ENCODE measurements around the gene CER1. TPM values are rescaled to one million over a fixed set of nuclear protein-coding genes. Genes with fewer than 3 reads are reported as not detected.
"Not testable (repeated sequence)": the region's sequence is repeated elsewhere in the genome, so short reads cannot be mapped to it uniquely, and the experiment has no call there.

The CER1 gene
- total RNA-seq, 1 donor from 2014 or later, result 3.9 TPM

DNA sequence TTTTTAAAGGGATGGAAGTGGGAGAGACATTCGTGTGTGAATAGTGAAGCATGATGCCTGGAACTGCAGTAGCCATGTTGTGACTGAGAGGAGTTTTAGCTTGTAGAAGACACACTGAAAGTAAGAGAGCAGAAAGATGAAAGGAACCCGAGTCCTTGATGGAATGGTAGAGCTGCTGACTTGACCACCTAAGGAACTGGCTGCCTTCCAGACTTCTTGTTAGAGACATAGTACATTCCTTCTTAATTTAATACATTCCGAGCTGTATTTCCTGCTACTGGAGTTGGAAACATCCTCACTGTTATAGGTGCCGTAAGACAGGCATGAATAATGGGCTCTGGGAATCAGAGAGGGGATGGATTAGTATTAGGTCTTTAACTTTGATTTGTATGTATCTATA, 7.4 kb downstream of the CER1 start:
- no peak for DNase-seq (ENCODE audit: low spot score)

DNA sequence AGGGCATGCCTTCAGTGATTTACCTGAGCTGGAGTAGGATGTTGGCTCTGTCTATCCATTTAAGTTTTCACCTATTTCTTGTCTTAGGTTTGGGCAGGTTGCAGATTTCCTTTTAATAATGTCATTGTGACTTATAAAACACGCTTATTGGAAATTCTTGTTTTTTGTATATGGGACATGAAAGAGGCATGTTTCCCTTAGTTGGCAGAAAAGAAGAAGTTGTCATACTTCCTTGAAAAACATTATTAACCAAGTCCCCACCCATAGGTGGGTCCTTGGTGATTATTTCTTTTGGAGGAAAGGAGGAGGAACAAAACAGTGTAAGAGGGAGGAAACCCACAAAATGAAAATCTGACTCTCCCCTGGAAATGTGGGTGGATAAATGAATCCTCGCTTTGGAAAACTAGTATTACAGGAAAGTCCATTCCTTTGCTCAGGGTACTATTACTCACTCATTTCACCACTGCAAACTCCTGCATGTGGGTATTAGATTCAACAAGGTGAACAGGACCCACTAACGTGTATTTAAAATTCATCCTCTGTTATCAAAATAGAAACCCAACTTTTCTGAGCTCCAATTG, 9.3 kb downstream of the CER1 start:
- no peak for DNase-seq (ENCODE audit: low spot score)

DNA sequence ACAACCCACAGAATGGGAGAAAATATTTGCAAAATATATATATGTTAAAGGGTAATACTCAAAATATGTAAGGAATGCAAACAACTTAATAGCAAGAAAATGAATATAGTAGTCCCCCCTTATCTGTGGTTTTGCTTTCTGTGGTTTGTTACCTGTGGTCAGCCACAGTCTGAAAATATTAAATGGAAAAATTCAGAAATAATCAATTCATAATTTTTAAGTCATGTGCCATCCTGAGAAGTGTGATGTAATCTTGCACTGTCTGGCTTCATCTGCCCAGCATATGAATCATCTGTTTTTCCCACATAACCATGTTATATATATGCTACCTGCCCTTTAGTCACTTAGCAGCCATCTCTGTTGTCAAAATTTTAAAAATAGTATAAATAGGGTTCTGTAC, 11.7 kb downstream of the CER1 start:
- DNase-seq (ENCODE audit: low spot score), result no peak

DNA sequence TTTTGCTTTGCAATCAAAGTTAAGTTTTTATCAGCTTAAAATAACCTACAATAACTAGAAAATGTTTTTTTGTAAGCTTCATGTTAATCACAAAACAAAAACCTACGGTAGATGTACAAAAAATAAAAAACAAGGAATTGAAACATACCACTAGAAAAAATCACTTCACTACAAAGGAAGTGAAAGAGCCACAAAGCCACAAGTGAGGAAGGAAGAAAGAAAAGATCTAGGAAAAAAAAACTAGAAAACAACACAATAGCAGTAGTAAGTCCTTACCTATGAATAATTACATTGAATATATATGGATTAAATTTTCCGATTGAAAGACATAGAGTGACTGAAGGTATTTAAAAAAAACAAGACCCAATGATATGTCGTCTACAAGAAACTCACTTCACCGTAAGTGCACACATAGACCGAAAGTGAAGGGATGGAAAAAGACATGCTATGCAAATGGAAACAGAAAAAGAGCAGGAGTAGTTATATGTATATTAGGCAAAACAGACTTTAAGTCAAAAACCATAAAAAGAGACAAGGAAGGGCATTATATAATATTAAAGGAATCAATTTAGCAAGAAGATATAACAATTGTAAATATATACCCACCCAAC, 15.9 kb downstream of the CER1 start:
- DNase-seq (ENCODE audit: low spot score), result no peak

DNA sequence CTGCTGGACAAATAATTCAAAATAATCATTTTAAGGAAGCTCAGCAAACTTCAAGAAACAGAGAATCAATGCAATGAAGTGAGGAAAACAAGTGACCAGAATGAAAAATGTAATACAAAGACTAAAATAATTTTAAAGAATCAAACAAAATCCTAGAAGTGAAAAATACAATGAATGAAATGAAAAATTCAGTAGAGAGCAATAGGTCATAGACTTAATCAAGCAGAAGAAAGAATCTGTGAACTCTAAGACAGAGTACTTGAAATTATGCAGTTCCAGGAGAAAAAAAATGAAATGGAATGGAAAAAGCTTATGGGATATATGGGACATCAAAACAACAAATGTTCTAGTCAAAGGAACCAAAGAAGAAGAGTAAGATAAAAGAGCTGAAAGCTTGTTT, 17.5 kb downstream of the CER1 start:
- no peak for DNase-seq (ENCODE audit: low spot score)

DNA sequence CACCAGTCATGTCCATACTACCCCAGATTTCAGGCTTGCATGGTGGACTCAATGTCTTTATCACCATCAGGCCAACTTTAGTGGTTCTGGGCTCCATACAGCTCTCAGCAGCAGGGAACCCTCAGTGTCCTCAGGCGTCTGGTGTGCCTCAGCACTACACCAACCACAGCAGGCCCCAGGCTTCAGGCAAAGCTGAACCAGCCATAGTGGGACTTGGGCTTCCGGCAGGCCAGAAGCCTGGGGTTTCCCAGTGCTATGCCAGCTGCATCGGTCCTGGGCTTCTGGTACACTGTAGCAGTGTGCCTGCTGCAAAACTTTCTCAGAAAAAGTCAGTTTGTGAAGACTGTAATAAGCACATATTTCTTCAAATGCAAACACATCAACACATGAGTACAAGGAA, 18.3 kb downstream of the CER1 start:
- no peak for DNase-seq (ENCODE audit: low spot score)

DNA sequence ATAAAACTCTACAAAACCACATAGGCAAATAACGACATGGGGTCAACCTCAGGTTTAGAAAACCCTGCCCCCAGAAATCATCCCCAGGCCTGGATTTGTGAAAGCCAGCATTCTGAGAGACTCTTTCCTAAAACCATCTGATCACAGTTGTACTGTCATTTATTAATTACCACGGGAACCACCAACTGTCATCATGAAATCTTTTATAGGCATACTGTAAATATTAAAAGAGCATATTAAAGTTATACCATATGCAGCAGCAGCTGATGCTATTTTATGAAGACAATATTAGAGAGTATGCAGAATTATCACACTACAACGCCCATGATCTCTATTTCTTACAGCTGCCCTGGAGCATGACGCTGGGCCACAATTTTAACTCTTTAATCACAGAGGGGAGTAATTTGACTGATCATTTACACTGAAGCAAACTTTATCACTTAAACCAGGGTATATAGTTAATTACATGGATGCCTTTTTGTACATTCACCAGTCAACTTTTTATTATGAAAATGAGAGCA, 20.3 kb downstream of the CER1 start:
- no peak for DNase-seq (ENCODE audit: low spot score)

DNA sequence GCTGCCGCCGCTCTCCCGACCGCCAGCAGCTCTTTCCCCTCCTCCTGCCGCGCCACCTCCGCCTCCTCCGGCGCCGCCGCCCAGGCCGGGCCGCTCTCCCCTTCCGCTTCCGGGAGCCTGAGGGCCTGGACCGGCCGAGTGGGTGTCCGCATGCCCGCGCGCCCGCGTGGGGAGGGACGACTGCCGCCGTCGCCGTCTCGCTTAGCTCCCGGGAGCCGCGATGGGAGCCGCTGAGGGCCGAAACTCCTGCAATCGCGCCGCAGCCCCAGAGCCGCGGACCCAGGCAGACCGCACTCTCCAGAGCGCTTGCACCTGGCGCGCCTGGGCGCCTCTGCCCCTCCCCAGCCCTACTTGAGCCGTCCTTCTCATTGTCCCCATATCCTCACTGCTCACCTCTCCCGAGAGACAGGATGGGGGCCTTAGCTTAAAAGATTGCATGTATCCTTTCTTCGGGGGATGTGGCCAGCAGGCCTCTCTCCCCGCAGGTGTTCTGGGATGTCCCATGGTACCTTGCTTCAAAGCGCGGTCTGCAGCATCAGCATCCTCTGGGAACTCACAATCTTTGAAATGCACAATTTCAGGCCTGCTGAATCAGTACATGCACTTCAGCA, 29.2 kb downstream of the CER1 start, which contains the start of gene ZDHHC21:
Gene ZDHHC21 (minus strand): TSS at position 182 of the 611 bp plus-strand sequence. CDS start 19,092 bp downstream, outside the sequence.
- peak; percentile 73 for DNase-seq (ENCODE audit: low spot score)

DNA sequence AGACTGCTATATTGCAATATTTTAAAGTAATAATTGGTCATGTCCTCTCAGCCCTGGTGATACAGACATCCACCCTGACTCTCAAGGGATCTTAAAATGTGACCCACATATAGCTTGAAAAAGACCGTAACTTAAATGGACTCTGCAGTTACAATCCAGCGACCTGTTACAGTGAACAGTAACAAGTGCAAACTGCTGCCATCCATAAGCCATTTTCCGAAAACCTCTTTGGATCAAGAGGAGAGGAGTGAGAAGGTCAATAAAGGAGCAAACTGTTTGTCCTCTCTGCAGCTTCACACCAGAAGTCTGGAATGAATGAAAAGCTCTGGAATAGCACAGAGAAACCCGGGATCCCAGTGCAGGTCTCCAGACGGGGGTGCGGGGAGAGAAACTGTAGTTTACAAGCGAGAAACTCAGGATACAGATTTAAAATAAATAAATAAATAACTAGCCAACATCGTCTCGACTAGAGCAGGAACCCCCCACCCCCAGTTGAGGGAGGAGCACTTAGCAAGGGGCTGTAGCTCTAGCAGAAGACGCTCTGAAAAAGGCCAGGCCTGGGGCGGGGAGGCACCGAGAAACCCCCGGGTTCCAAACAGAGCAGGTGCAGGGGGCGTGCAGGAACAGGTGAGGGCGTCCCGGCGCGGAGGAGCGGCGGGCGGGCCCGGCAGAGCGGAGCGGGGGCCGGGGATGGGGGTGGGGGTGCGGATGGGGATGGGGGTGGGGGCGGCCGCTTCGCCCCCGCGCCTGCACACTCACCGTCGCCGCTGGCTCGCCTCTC, 29.9 kb downstream of the CER1 start:
- peak; percentile 20 for DNase-seq (ENCODE audit: low spot score)

DNA sequence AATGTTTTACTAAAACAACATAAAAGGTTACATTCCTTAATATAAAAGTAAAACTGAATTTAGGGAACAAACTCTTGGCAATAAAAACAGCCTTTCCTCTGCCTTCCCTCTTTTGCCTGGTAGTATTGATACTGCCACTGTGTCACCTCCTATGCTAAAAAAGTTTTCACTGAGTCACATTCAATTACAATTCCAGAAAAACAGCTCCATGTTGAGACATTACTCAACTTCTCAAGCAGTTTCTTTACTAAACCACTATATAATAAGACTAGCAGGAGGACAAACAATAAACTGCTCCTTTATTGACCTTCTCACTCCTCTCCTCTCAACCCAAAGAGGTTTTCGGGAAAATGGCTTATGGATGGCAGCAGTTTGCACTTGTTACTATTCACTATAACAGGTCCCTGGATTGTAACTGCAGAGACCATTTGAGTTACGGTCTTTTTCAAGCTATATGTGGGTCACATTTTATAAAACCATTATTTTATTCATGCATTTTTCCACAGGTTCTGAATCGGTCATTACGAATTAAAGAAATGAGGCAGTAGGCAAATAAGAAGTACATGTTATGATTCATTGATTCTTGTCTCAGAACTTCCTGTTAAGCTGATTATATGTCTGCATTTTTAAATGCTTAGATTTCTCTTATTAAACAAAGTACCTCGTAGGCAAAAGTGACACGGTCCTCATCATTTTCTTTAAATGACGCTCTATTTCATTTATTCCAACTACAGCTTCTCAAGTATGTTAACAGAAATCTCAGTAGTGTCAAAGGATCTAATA, 31.4 kb downstream of the CER1 start:
- DNase-seq (ENCODE audit: low spot score), result no peak

DNA sequence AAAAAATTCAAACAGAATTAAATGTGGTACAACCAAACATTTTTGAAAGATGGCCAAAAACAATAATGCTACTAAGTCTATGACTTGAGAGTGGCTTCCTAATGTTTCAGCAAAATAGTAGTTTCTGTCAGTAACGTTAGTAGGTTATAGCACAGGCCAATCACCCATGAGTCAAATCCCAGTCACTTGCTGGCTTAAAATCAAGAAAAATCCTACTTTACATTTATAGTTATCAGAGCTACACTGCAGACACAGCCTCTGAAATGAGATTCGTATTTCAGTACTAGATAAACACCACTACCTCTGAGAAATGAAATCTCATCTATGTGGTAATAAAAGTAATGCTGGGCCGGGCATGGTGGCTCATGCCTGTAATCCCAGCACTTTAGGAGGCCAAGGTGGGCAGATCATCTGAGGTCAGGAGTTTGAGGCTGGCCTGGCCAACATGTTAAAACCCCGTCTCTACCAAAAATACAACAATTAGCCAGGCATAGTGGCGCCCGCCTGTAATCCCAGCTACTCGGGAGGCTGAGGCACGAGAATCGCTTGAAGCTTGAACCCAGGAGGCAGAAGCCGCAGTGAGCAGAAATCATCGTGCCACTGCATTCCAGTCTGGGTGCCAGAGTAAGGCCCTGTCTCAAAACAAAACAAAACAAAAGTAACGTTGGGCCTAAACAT, 35.4 kb downstream of the CER1 start:
- DNase-seq (ENCODE audit: low spot score), result no peak

DNA sequence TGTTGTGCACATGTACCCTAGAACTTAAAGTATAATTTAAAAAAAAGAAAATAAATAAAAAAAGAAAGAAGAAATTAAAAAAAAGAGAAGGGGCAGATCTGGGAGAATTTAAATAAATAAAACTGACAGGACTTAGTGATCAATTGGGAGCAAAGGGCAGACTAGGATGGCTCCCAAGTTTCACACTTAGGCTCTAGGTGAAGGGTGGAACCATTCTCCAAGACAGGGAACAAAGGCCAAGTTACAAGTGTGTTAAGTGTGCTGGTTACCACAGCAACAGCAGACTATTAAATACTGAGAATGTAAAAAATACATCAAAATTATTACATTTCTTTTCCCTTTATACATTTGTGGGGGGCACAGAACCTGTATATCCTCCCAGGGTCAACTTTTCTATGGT, 36.4 kb downstream of the CER1 start:
- DNase-seq (ENCODE audit: low spot score), result no peak

DNA sequence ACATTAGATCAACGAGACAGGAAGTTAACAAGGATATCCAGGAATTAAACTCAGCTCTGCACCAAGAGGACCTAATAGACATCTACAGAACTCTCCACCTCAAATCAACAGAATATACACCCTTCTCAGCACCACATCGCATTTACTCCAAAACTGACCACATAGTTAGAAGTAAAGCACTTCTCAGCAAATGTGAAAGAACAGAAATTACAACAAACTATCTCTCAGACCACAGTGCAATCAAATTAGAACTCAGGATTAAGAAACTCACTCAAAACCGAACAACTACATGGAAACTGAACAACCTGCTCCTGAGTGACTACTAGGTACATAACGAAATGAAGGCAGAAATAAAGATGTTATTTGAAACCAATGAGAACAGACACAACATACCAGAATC, 39.9 kb downstream of the CER1 start:
- not testable (repeated sequence) for DNase-seq (ENCODE audit: low spot score)

DNA sequence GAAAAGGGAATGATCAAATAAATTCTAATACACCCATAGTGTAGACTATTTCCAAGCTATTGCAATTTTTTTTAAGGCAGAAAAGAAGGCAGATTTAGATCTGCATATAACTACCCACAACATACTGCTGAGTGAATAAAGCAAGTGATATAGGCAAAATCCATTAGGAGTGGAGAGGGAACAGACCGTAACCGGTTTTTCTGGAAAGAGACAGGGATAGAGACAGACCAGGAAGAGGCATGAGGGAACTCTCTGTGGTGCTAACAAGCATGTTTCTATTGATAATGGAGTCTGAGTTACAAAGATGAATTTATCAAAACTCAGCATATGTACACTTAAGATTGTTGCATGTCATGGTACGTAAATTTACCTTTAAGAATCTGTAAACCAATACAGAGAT, 43.8 kb downstream of the CER1 start:
- DNase-seq (ENCODE audit: low spot score), result no peak

DNA sequence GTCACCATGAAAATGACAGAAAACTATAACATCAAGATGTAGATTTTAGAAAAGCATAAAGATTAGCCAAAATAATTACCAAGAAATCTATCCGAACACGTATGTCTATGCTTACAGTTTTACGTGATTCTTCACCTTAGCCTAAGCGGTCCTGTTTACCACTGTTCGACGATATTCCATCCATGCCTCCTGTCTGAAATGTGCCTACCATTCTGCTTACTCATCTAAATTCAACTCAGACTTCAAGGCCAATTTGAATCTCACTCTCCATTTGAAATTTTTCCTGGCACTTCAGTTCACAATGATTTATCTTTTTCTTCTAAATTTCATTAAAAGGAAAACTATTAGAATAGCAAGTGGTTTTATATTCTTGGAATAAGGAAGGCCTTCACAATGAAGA, 44.7 kb downstream of the CER1 start:
- no peak for DNase-seq (ENCODE audit: low spot score)

DNA sequence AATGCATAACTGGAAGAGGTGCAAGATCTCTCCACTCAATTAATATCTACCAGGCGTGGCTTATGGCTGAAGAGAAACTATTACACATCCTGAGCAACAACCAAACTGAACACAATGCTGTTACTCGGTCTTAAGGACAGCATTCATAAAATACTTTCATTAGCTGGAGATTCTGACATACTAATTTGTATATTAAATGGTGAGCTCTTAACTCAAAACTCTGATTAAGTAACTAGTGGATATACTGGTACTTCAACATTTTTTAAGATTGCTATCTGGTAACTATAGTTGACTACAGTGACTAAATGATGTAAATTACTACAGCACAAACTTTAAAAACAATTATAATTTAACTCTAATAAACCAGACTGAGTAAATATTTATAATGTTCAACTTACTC, 45.1 kb downstream of the CER1 start:
- no peak for DNase-seq (ENCODE audit: low spot score)

DNA sequence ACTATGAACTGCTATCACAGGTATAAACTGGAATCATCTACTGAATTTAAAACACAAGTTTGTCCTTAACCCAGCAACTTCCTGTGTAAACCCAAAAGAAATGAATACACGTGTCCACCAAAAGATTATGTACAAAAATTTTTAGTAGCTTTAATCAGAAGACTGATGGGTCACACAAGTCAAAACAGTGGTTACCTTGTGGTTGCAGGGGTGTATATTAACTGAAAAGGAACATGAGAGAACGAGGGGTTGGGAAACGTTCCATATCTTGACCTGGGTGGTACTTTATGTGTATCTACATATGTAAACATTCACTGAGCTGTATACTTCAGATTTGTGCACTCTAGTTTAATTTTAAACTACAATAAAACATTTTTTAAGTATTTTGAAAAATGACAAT, 47.9 kb downstream of the CER1 start:
- no peak for DNase-seq (ENCODE audit: low spot score)

DNA sequence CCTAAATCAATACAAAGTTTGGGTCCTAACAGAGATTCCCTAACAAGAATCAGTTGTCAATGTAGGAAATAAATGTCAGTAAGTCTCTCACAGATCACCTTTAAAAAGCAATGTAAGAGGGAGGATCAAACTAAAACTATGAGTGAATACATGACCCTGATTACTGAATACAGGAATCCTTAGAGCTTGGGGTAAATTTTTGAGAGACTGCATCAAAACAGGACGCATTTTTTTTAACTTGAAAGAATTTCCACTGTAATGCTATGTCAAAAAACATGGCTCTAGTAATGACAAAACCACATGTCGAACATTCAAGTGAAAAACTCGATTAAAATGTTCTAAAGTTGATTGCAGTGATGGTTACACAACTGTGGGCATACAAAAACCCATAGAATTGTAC, 51.2 kb downstream of the CER1 start:
- DNase-seq (ENCODE audit: low spot score), result no peak

DNA sequence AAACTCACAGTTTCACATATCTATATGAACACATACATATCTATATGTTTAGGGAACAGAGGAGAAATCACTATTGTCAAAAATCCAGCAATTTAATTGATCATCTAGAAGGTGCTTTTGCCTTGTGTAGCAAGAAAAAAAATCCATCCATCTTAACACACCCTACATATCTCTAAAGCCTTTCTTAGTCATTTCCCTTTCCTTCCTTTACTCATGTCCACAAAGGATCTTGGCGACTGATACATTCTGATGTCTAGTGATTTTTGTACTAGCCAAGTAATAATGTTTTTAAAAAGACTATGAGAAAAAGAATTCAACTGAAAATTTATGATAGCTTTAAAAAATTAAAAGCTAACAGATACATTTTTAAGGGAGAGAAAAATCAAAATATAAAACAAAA, 51.8 kb downstream of the CER1 start:
- DNase-seq (ENCODE audit: low spot score), result no peak
